HEK293 (cell line): ENCODE data around the gene ITGB5.

ENCODE experiments used
- REST ChIP-seq: fragments of 450-650 bp; formaldehyde crosslinking; IDR thresholded peaks from 2 replicates; pipeline ENCODE4 v1.5.1; 2016; ENCODE audit warnings: missing biosample characterization, missing genetic modification characterization
- ZNF292 ChIP-seq: fragments of 450-650 bp; formaldehyde crosslinking; IDR thresholded peaks from 2 replicates; pipeline ENCODE4 v1.5.1; 2016; ENCODE audit warnings: low read depth, missing biosample characterization, missing genetic modification characterization, borderline replicate concordance
- ZNF391 ChIP-seq: fragments of 450-650 bp; formaldehyde crosslinking; IDR thresholded peaks from 2 replicates; pipeline ENCODE4 v1.5.1; 2016; ENCODE audit warnings: low read depth, missing biosample characterization, missing genetic modification characterization, borderline replicate concordance
- ZNF521 ChIP-seq: fragments of 450-650 bp; formaldehyde crosslinking; IDR thresholded peaks from 2 replicates; pipeline ENCODE4 v1.5.1; 2017; ENCODE audit warnings: missing biosample characterization, mild to moderate bottlenecking, missing genetic modification characterization
- ZNF623 ChIP-seq: fragments of 450-650 bp; formaldehyde crosslinking; IDR thresholded peaks from 2 replicates; pipeline ENCODE4 v1.5.1; 2016; ENCODE audit warnings: missing biosample characterization, missing genetic modification characterization
- TF ChIP-seq, protein P1 (sequence below): fragments of 450-650 bp; formaldehyde crosslinking; IDR thresholded peaks from 2 replicates; pipeline ENCODE4 v1.5.1; 2016; ENCODE audit warnings: missing biosample characterization, missing genetic modification characterization
- TF ChIP-seq, protein P2 (sequence below): fragments of 450-650 bp; formaldehyde crosslinking; IDR thresholded peaks from 2 replicates; pipeline ENCODE4 v1.5.1; 2016; ENCODE audit warnings: missing biosample characterization, missing genetic modification characterization, borderline replicate concordance

- TF ChIP-seq, protein P1, sequence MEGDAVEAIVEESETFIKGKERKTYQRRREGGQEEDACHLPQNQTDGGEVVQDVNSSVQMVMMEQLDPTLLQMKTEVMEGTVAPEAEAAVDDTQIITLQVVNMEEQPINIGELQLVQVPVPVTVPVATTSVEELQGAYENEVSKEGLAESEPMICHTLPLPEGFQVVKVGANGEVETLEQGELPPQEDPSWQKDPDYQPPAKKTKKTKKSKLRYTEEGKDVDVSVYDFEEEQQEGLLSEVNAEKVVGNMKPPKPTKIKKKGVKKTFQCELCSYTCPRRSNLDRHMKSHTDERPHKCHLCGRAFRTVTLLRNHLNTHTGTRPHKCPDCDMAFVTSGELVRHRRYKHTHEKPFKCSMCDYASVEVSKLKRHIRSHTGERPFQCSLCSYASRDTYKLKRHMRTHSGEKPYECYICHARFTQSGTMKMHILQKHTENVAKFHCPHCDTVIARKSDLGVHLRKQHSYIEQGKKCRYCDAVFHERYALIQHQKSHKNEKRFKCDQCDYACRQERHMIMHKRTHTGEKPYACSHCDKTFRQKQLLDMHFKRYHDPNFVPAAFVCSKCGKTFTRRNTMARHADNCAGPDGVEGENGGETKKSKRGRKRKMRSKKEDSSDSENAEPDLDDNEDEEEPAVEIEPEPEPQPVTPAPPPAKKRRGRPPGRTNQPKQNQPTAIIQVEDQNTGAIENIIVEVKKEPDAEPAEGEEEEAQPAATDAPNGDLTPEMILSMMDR (tag by site-specific recombination): no peak
- TF ChIP-seq ZNF623 (tag by site-specific recombination): no peak
- no peak for TF ChIP-seq ZNF391 (tag by site-specific recombination)
- TF ChIP-seq ZNF292 (tag by site-specific recombination): no peak
- no peak for TF ChIP-seq ZNF521 (tag by site-specific recombination)
- no peak for TF ChIP-seq REST (tag by site-specific recombination)
- TF ChIP-seq, protein P2, sequence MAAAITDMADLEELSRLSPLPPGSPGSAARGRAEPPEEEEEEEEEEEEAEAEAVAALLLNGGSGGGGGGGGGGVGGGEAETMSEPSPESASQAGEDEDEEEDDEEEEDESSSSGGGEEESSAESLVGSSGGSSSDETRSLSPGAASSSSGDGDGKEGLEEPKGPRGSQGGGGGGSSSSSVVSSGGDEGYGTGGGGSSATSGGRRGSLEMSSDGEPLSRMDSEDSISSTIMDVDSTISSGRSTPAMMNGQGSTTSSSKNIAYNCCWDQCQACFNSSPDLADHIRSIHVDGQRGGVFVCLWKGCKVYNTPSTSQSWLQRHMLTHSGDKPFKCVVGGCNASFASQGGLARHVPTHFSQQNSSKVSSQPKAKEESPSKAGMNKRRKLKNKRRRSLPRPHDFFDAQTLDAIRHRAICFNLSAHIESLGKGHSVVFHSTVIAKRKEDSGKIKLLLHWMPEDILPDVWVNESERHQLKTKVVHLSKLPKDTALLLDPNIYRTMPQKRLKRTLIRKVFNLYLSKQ (tag by site-specific recombination): no peak
These were observed 45.6 kb downstream of the ITGB5 start for GRCh38 chr3:124841517-124841916.
